CD4-positive, alpha-beta memory T cell (primary cell): ENCODE data around the gene KRT77. TPM values are rescaled to one million over a fixed set of nuclear protein-coding genes. Genes with fewer than 3 reads are reported as not detected.

ENCODE experiments used
- CTCF ChIA-PET: fragments of 350-600 bp; sonication (Branson Sonifier 250); formaldehyde crosslinking; loops from one replicate; lab custom pipeline; 2021; ENCODE audit warnings: inconsistent platforms; ENCODE audit not compliant: partially characterized antibody; lab: Charles Lee
- POLR2A ChIA-PET: fragments of 350-600 bp; sonication (Branson Sonifier 250); formaldehyde crosslinking; loops from one replicate; lab custom pipeline; 2021; ENCODE audit not compliant: partially characterized antibody; lab: Charles Lee
- DNase-seq, 5 donors: peaks; one replicate each; pipeline versions ENCODE4 v3.0.0 to v3.0.0-alpha.2; 2020 to 2022; ENCODE audit warnings: mixed read lengths in 1 of 5
- H3K27ac ChIP-seq: one replicate; pipeline ENCODE4 v1.7.0; 2013; ENCODE audit warnings: low read depth, low read length
- H3K27me3 ChIP-seq: 2 replicates; pipeline ENCODE4 v1.7.0; 2013; ENCODE audit warnings: mild to moderate bottlenecking, low read length, moderate library complexity; ENCODE audit not compliant: insufficient read depth
- H3K36me3 ChIP-seq: 2 replicates; pipeline ENCODE4 v1.7.0; 2013; ENCODE audit warnings: mild to moderate bottlenecking, low read length, moderate library complexity; ENCODE audit not compliant: insufficient read depth
- H3K4me1 ChIP-seq: 2 replicates; pipeline ENCODE4 v1.7.0; 2013; ENCODE audit warnings: mild to moderate bottlenecking, low read length, moderate library complexity; ENCODE audit not compliant: insufficient read depth
- H3K4me3 ChIP-seq, 2 donors: one replicate each; pipeline ENCODE4 v1.7.0; 2013; ENCODE audit warnings: low read length in 2 of 2, mild to moderate bottlenecking in 1 of 2
- H3K9me3 ChIP-seq, 2 donors: one replicate each; pipeline ENCODE4 v1.7.0; 2013; ENCODE audit warnings: low read length in 2 of 2, control low read depth in 1 of 2; ENCODE audit not compliant: control insufficient read depth in 1 of 2
- H3K27ac Mint-ChIP-seq, 7 donors: one replicate each; pipeline ENCODE4 v1.8.0; 2020 to 2021; ENCODE audit warnings: mixed read lengths in 7 of 7, mild to moderate bottlenecking in 6 of 7, inconsistent platforms in 3 of 7, moderate library complexity in 3 of 7
- H3K27me3 Mint-ChIP-seq, 2 donors: one replicate each; pipeline ENCODE4 v1.8.0; 2020 to 2021; ENCODE audit warnings: mixed read lengths in 2 of 2
- H3K36me3 Mint-ChIP-seq, 2 donors: one replicate each; pipeline ENCODE4 v1.8.0; 2020 to 2021; ENCODE audit warnings: mixed read lengths in 2 of 2, inconsistent platforms in 1 of 2, mild to moderate bottlenecking in 1 of 2
- H3K4me1 Mint-ChIP-seq, 4 donors: one replicate each; pipeline ENCODE4 v1.8.0; 2020 to 2021; ENCODE audit warnings: mixed read lengths in 4 of 4, mild to moderate bottlenecking in 1 of 4
- H3K4me3 Mint-ChIP-seq, 8 donors: one replicate each; pipeline ENCODE4 v1.8.0; 2020 to 2021; ENCODE audit warnings: mixed read lengths in 8 of 8, mild to moderate bottlenecking in 7 of 8, moderate library complexity in 6 of 8, inconsistent platforms in 3 of 8
- H3K9me3 Mint-ChIP-seq, 8 donors: one replicate each; pipeline ENCODE4 v1.8.0; 2020 to 2021; ENCODE audit warnings: mixed read lengths in 8 of 8, mild to moderate bottlenecking in 5 of 8, inconsistent platforms in 3 of 8, moderate library complexity in 1 of 8
- intact Hi-C: fragments of 100-400 bp; cut with micrococcal nuclease; formaldehyde crosslinking; loops from one replicate; pipeline ENCODE4 v1.15.1; 2023
- polyA plus RNA-seq, 2 donors: library from polyadenylated mRNA; unstranded; fragments of 300-500 nt; fragmentation: Illumina TruSeq; gene quantifications; one replicate each; pipeline ENCODE4 v1.2.3, GENCODE V29; 2021
- total RNA-seq, 2 experiments: library from RNA; stranded (reverse); gene quantifications; one replicate each; pipeline ENCODE4 v1.2.3, GENCODE V29; 2021

KRT77 gene
- total and polyA plus RNA-seq, 4 experiments from 2014 or later, result not detected

- intact Hi-C loops, result no loop called here
- Histone ChIP-seq H3K27me3 (no peaks in the 10 kb centered on the region), H3K9me3 (no peaks in the 10 kb centered on the region), H3K36me3 (no peaks in the 10 kb centered on the region), H3K27ac (no peak overlapping the region), H3K4me1 (no peaks in the 10 kb centered on the region), H3K4me3 (no peak overlapping the region)
- DNase-seq, result no peak
- Mint-ChIP-seq H3K36me3 (no peaks in the 10 kb centered on the region), H3K4me1 (no peaks in the 10 kb centered on the region), H3K9me3 (peaks cover 0 to 2% (median 0%) of the 10 kb centered on the region in 8 donors), H3K4me3 (no peak overlapping the region), H3K27me3 (peaks cover 17 to 22% of the 10 kb centered on the region in 2 donors), H3K27ac (peak overlapping the region in 1 of 7 donors; percentile 22)
- ChIA-PET CTCF (no interaction called here), POLR2A (no interaction called here)
These were observed 986 bp downstream of the KRT77 start for GRCh38 chr12:52702338-52702737.

GRCh38 chr12:52701281-52701680, 2.0 kb downstream of the KRT77 start:
- peaks cover 0 to 2% (median 0%) of the 10 kb centered on the region in 8 donors for H3K9me3 Mint-ChIP-seq
- CTCF ChIA-PET, result no interaction called here
- no peak for DNase-seq

GRCh38 chr12:52699960-52700359, 3.4 kb downstream of the KRT77 start:
- Mint-ChIP-seq H3K27ac (no peak overlapping the region), H3K4me3 (no peak overlapping the region), H3K9me3 (peaks cover 0 to 2% (median 0%) of the 10 kb centered on the region in 8 donors), H3K27me3 (peaks cover 27 to 28% of the 10 kb centered on the region in 2 donors), H3K36me3 (no peaks in the 10 kb centered on the region), H3K4me1 (no peaks in the 10 kb centered on the region)
- H3K36me3 ChIP-seq, result no peaks in the 10 kb centered on the region
- no peaks in the 10 kb centered on the region for H3K4me1 ChIP-seq
- ChIA-PET CTCF (no interaction called here), POLR2A (no interaction called here)
- DNase-seq, result no peak
- H3K27me3 ChIP-seq, result no peaks in the 10 kb centered on the region
- intact Hi-C loops, result no loop called here
- no peaks in the 10 kb centered on the region for H3K9me3 ChIP-seq
- no peak overlapping the region for H3K27ac ChIP-seq
- H3K4me3 ChIP-seq, result no peak overlapping the region

More at GRCh38 chr12:52701281-52701680, 2.0 kb downstream of the KRT77 start:
- Histone ChIP-seq H3K4me1 (no peaks in the 10 kb centered on the region), H3K36me3 (no peaks in the 10 kb centered on the region), H3K27me3 (no peaks in the 10 kb centered on the region), H3K9me3 (no peaks in the 10 kb centered on the region), H3K27ac (no peak overlapping the region), H3K4me3 (no peak overlapping the region)
- Mint-ChIP-seq H3K4me3 (no peak overlapping the region), H3K27me3 (peaks cover 19 to 25% of the 10 kb centered on the region in 2 donors), H3K27ac (no peak overlapping the region), H3K36me3 (no peaks in the 10 kb centered on the region), H3K4me1 (no peaks in the 10 kb centered on the region)
- intact Hi-C loops, result no loop called here
- POLR2A ChIA-PET, result no interaction called here

GRCh38 chr12:52699373-52699772, 4.0 kb downstream of the KRT77 start:
- H3K9me3 Mint-ChIP-seq, result peaks cover 0 to 2% (median 0%) of the 10 kb centered on the region in 8 donors
- POLR2A ChIA-PET, result no interaction called here
- no peak overlapping the region for H3K27ac ChIP-seq
- peak overlapping the region in 1 of 7 donors; percentile 15 for H3K27ac Mint-ChIP-seq
- H3K9me3 ChIP-seq, result no peaks in the 10 kb centered on the region
- H3K27me3 Mint-ChIP-seq, result peaks cover 27 to 30% of the 10 kb centered on the region in 2 donors
- H3K36me3 ChIP-seq, result no peaks in the 10 kb centered on the region
- DNase-seq, result no peak
- no peaks in the 10 kb centered on the region for H3K4me1 Mint-ChIP-seq
- no peak overlapping the region for H3K4me3 ChIP-seq
- no peak overlapping the region for H3K4me3 Mint-ChIP-seq
- no peaks in the 10 kb centered on the region for H3K4me1 ChIP-seq
- no peaks in the 10 kb centered on the region for H3K36me3 Mint-ChIP-seq
- no peaks in the 10 kb centered on the region for H3K27me3 ChIP-seq
- CTCF ChIA-PET, result no interaction called here
- intact Hi-C loops, result no loop called here

GRCh38 chr12:52698651-52699340, 4.5 kb downstream of the KRT77 start:
- ChIA-PET CTCF (no interaction called here), POLR2A (no interaction called here)
- Mint-ChIP-seq H3K36me3 (no peaks in the 10 kb centered on the region), H3K27ac (peak overlapping the region in 1 of 7 donors; percentile 23), H3K4me3 (peak overlapping the region in 1 of 8 donors; percentile 8), H3K27me3 (peaks cover 27 to 30% of the 10 kb centered on the region in 2 donors), H3K4me1 (no peaks in the 10 kb centered on the region), H3K9me3 (peaks cover 0 to 2% (median 0%) of the 10 kb centered on the region in 8 donors)
- Histone ChIP-seq H3K27ac (no peak overlapping the region), H3K4me1 (no peaks in the 10 kb centered on the region), H3K36me3 (no peaks in the 10 kb centered on the region), H3K9me3 (no peaks in the 10 kb centered on the region), H3K4me3 (no peak overlapping the region), H3K27me3 (no peaks in the 10 kb centered on the region)
- intact Hi-C loops, result no loop called here
- no peak for DNase-seq

- Mint-ChIP-seq H3K27ac (no peak overlapping the region), H3K9me3 (peaks cover 0 to 2% (median 0%) of the 10 kb centered on the region in 8 donors), H3K27me3 (peaks cover 21 to 29% of the 10 kb centered on the region in 2 donors), H3K4me1 (peaks cover 0 to 11% (median under 1%) of the 10 kb centered on the region in 4 donors), H3K4me3 (no peak overlapping the region), H3K36me3 (no peaks in the 10 kb centered on the region)
- ChIA-PET CTCF (interaction anchor here (1.6 kb wide), 1 partner anchor 16 kb away, joined by 5 read pairs; no protein-coding TSS in a partner anchor), POLR2A (no interaction called here)
- Histone ChIP-seq H3K9me3 (no peaks in the 10 kb centered on the region), H3K27me3 (no peaks in the 10 kb centered on the region), H3K4me3 (no peak overlapping the region), H3K4me1 (no peaks in the 10 kb centered on the region), H3K27ac (no peak overlapping the region), H3K36me3 (no peaks in the 10 kb centered on the region)
- intact Hi-C loops, result no loop called here
- no peak for DNase-seq
These were observed 6.2 kb downstream of the KRT77 start for GRCh38 chr12:52697058-52697582.

GRCh38 chr12:52696588-52696987, 6.7 kb downstream of the KRT77 start:
- Histone ChIP-seq H3K4me3 (no peak overlapping the region), H3K4me1 (peaks cover 4% of the 10 kb centered on the region), H3K27ac (no peak overlapping the region), H3K27me3 (no peaks in the 10 kb centered on the region), H3K9me3 (no peaks in the 10 kb centered on the region), H3K36me3 (no peaks in the 10 kb centered on the region)
- Mint-ChIP-seq H3K4me1 (peaks cover 2 to 15% (median 5%) of the 10 kb centered on the region in 4 donors), H3K27ac (no peak overlapping the region), H3K27me3 (peaks cover 18 to 25% of the 10 kb centered on the region in 2 donors), H3K4me3 (no peak overlapping the region), H3K9me3 (peaks cover 0 to 2% (median 0%) of the 10 kb centered on the region in 8 donors), H3K36me3 (no peaks in the 10 kb centered on the region)
- DNase-seq, result no peak
- intact Hi-C loops, result no loop called here
- ChIA-PET CTCF (no interaction called here), POLR2A (no interaction called here)
